Measurements from ENCODE around the gene NTN1. TPM values are rescaled to one million over a fixed set of nuclear protein-coding genes. Genes with fewer than 3 reads are reported as not detected.

NTN1 gene
- total and polyA plus RNA-seq, 2 of the 4 experiments (the other 2 are of a cell fraction): under 0.01 to 0.07 TPM

DNA sequence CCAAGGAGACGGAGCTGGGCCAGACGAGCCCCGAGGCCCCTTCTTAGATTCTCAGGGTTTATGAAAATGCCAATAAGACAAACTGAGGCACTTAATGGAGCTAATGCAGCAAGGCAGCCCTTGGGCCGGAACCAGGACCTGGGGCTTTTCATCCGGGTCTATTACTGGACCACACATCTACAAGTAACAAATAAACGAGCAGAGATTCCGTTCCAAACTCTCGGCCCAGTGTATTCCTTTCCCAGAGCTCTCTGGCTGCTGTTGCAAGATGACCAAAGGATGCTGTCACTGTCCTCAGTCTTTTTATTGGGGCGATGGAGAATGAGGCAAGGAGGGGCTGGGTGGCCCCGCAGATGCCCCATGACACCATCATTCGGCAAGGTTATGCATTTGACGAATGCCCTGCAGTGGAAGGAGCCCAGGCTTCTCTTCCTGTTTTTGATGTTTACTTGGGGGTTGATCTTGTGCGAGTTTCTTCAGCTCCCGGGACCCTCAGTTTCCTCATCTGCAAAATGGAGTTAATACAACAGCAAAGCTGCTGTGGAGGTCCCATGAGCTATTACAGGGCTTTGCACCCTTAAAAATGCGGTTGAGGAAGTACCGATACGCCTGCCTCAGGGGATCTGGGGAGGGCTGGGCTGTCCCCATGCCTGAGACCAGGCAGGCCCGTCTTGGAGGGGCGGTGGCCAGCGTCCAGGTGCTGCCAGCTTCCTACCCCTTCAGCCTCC, 1.1 kb upstream of the NTN1 start:
- Histone ChIP-seq H3K27me3 (ENCODE audit: control insufficient read depth, insufficient read depth, low read length) (peaks cover 45% of the 10 kb centered on the region), H2AFZ (replicated peaks; ENCODE audit: low read length, poor library complexity) (peak overlapping the region; percentile 77), H4K20me1 (ENCODE audit: insufficient read depth, low read length) (no peaks in the 10 kb centered on the region), H3K4me2 (ENCODE audit: low read depth, low read length) (no peak overlapping the region; the same call in 1 of the 2 replicates), H4K91ac (ENCODE audit: insufficient read depth, low read depth, low read length) (no peak overlapping the region), H3K27ac (ENCODE audit: insufficient read depth, low read length) (no peak overlapping the region), H4K8ac (ENCODE audit: low read depth in 2 of 2, low read length in 2 of 2) (no peak overlapping the region), H3K4me3 (ENCODE audit: insufficient read depth, low read depth, low read length) (no peak overlapping the region), H2BK20ac (ENCODE audit: low read depth, low read length) (no peak overlapping the region), H3K79me1 (ENCODE audit: low read depth in 1 of 2, low read length in 2 of 2) (no peaks in the 10 kb centered on the region), H3K9me1 (ENCODE audit: insufficient read depth, low read length) (no peaks in the 10 kb centered on the region), H2AK9ac (replicated peaks; ENCODE audit: low read depth, low read length, poor library complexity) (no peak overlapping the region), H2BK5ac (ENCODE audit: low read depth, low read length, poor library complexity, severe bottlenecking) (no peak overlapping the region), H2AK5ac (ENCODE audit: low read depth, low read length) (no peak overlapping the region), H3K4me1 (ENCODE audit: control insufficient read depth, insufficient read depth, low read length) (no peaks in the 10 kb centered on the region), H3K9ac (ENCODE audit: low read depth, low read length) (no peak overlapping the region), H3K4ac (ENCODE audit: low read depth, low read length) (no peak overlapping the region), H2BK120ac (ENCODE audit: low read depth, low read length) (no peak overlapping the region), H2BK15ac (ENCODE audit: low read depth, low read length) (no peak overlapping the region), H3K56ac (ENCODE audit: extremely low read depth, insufficient read depth, low read length) (no peak overlapping the region), H4K5ac (ENCODE audit: low read depth, low read length) (no peak overlapping the region), H3K36me3 (ENCODE audit: control insufficient read depth, insufficient read depth, low read length) (no peaks in the 10 kb centered on the region), H3K9me3 (ENCODE audit: control insufficient read depth, insufficient read depth, low read length) (peaks cover 8% of the 10 kb centered on the region; the same call in 1 of the 2 replicates), H3K18ac (ENCODE audit: low read depth, low read length) (no peak overlapping the region), H3K23ac (ENCODE audit: low read depth, low read length) (no peak overlapping the region), H3K14ac (replicated peaks; ENCODE audit: low read depth, low read length) (no peak overlapping the region)
- intact Hi-C loops (cut with micrococcal nuclease) (loop anchor here (10.0 kb wide), 1 partner anchor 275 kb away; no protein-coding TSS in a partner anchor), in situ Hi-C loops (cut with MboI; ENCODE audit: low sequenced_read_pairs) (no loop called here), dilution Hi-C loops (cut with HindIII; ENCODE audit: low sequenced_read_pairs, unreplicated experiment) (no loop called here)
- DNase-seq (no peak), ATAC-seq (ENCODE audit: low read depth) (no peak)
- ChIA-PET POLR2A (ENCODE audit: unreplicated experiment) (no interaction called here), CTCF (no interaction called here)
- BruUV-seq (replicated peaks): no TSS peak
- no peak for TF ChIP-seq MAFK (IDR thresholded peaks at IDR 0.05; ENCODE audit: low read depth, low read length)
- no peak for TF ChIP-seq CHD1 (IDR thresholded peaks at IDR 0.05; ENCODE audit: low read depth, low read length)
- TF ChIP-seq POLR2A (IDR thresholded peaks at IDR 0.05; ENCODE audit: low read depth, low read length): no peak
- TF ChIP-seq RCOR1 (IDR thresholded peaks at IDR 0.05; ENCODE audit: insufficient replicate concordance, low read length): no peak
- 51% methylated on average over 5 of the region's 20 CpGs; no CpG with 5 or more reads in 1 of the 2 experiments for WGBS, 2 experiments (ENCODE audit: extremely low coverage in 2 of 2, insufficient read length in 1 of 2)
